ENCODE measurements around the gene NFE2L2. TPM values are rescaled to one million over a fixed set of nuclear protein-coding genes. Genes with fewer than 3 reads are reported as not detected.
A peak's percentile ranks its signal among the peaks of the same experiment; 100 is the strongest.

NFE2L2 gene
- total and polyA plus RNA-seq, 2 donors (not counting 3 experiments of a cell fraction or from before 2014, with no cell fraction given), result 57.1 to 66.2 TPM

DNA sequence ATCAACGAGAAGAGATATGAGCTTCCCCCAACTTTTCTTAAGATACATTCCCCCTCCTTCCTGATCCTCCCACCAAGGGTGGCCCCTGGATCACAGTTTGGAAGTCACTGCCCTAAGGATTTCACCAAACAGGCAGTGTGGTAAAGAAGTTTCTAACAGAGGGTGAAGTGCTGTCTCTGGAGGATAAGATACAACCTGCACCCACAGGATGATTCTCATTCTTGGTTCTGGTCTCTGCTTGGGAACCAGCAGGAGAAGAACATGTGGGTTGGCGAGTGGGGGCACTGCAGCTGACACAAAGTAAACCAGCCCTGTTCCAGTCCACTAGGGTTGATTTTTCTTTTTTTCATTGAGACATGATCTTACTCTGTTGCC lies 9.3 kb downstream of the NFE2L2 start:
- dilution Hi-C loops (cut with MboI; ENCODE audit: extremely low pct_ligation_motif_present, low sequenced_read_pairs), result loop anchor here (10.0 kb wide), 1 partner anchor 90 kb away; no protein-coding TSS in a partner anchor
- Histone ChIP-seq H2AFZ (ENCODE audit: low read depth, low read length) (no peak overlapping the region), H3K27ac (ENCODE audit: insufficient read depth, low read depth, low read length) (peak overlapping the region; percentile 19)

More for the DNA sequence above, 9.3 kb downstream of the NFE2L2 start:
- CTCF ChIA-PET, result interaction anchor here (0.6 to 4.8 kb wide), 17 partner anchors 9 to 161 kb away, joined by 3 to 39 read pairs (median 4); partner anchors contain the start of genes HNRNPA3 and NFE2L2
- Histone ChIP-seq H3K9me1 (replicated peaks; ENCODE audit: control insufficient read depth, extremely low read depth, insufficient read depth, low read length) (no peaks in the 10 kb centered on the region), H3K36me3 (ENCODE audit: control insufficient read depth in 2 of 2, extremely low read depth in 1 of 2, insufficient read depth in 2 of 2, low read length in 2 of 2) (peaks cover 0 to 2% of the 10 kb centered on the region in 2 experiments), H3K9me3 (replicated peaks; ENCODE audit: control insufficient read depth, insufficient read depth, low read length) (no peaks in the 10 kb centered on the region), H3K4me2 (ENCODE audit: insufficient read depth, low read length) (peak overlapping the region; percentile 3), H3K79me2 (ENCODE audit: control insufficient read depth, insufficient read depth, low read length) (peaks cover 99% of the 10 kb centered on the region), H4K20me1 (replicated peaks; ENCODE audit: control insufficient read depth, extremely low read depth, insufficient read depth, low read length) (peaks cover 9% of the 10 kb centered on the region), H3K9ac (replicated peaks; ENCODE audit: extremely low read depth, insufficient read depth, low read length) (no peak overlapping the region), H3K27me3 (ENCODE audit: control insufficient read depth in 2 of 2, insufficient read depth in 2 of 2, low read length in 2 of 2) (no peaks in the 10 kb centered on the region), H3K4me1 (ENCODE audit: control insufficient read depth, extremely low read depth, insufficient read depth, low read length) (peaks cover 56% of the 10 kb centered on the region), H3K4me3 (replicated peaks in 1 of 3; ENCODE audit: insufficient read depth in 1 of 3, low read depth in 1 of 3, low read length in 3 of 3) (no peak overlapping the region)
- POLR2A ChIA-PET, result interaction anchor here (1.1 to 2.1 kb wide), 2 partner anchors 9 to 10 kb away, joined by 3 to 12 read pairs; partner anchors contain the start of gene NFE2L2
- TF ChIP-seq EZH2 (IDR thresholded peaks at IDR 0.05; ENCODE audit: borderline replicate concordance, low read depth, low read length, severe bottlenecking) (no peak), GATA2 (IDR thresholded peaks at IDR 0.05; ENCODE audit: insufficient read depth, insufficient read length, low read depth, low read length) (no peak), POLR2A (IDR thresholded peaks at IDR 0.05; ENCODE audit: low read depth, low read length) (no peak), POLR2AphosphoS5 (IDR thresholded peaks at IDR 0.05; ENCODE audit: insufficient read depth, low read depth, low read length) (no peak), MYC (IDR thresholded peaks at IDR 0.05; ENCODE audit: low read depth, low read length) (no peak)
- TF ChIP-seq, protein P1, sequence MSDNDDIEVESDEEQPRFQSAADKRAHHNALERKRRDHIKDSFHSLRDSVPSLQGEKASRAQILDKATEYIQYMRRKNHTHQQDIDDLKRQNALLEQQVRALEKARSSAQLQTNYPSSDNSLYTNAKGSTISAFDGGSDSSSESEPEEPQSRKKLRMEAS (IDR thresholded peaks at IDR 0.05; ENCODE audit: insufficient read depth, insufficient read length), result no peak
- TF ChIP-seq, protein P2, sequence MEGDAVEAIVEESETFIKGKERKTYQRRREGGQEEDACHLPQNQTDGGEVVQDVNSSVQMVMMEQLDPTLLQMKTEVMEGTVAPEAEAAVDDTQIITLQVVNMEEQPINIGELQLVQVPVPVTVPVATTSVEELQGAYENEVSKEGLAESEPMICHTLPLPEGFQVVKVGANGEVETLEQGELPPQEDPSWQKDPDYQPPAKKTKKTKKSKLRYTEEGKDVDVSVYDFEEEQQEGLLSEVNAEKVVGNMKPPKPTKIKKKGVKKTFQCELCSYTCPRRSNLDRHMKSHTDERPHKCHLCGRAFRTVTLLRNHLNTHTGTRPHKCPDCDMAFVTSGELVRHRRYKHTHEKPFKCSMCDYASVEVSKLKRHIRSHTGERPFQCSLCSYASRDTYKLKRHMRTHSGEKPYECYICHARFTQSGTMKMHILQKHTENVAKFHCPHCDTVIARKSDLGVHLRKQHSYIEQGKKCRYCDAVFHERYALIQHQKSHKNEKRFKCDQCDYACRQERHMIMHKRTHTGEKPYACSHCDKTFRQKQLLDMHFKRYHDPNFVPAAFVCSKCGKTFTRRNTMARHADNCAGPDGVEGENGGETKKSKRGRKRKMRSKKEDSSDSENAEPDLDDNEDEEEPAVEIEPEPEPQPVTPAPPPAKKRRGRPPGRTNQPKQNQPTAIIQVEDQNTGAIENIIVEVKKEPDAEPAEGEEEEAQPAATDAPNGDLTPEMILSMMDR (IDR thresholded peaks at IDR 0.05; ENCODE audit: extremely low read depth in 1 of 2, insufficient read depth in 1 of 2, low read depth in 1 of 2, low read length in 2 of 2), result no peak
- BruUV-seq (replicated peaks), result no TSS peak
- intact Hi-C loops (cut with micrococcal nuclease), result no loop called here
- FAIRE-seq (no peak), DNase-seq (ENCODE audit: low read depth, low spot score) (no peak)
